Neutrophil (primary cell): ENCODE data around the gene DNAJC17.

Source experiments
- H3K27ac ChIP-seq: fragments of 200-600 bp; sonication (generic); 2 replicates; pipeline ENCODE4 v1.5.1; 2016; ENCODE audit warnings: mild to moderate bottlenecking, moderate library complexity
- H3K27me3 ChIP-seq: fragments of 200-600 bp; sonication (generic); 2 replicates; pipeline ENCODE4 v1.6.0; 2016; ENCODE audit warnings: mild to moderate bottlenecking
- H3K36me3 ChIP-seq: fragments of 200-600 bp; sonication (generic); 2 replicates; pipeline ENCODE4 v1.5.1; 2017
- H3K4me1 ChIP-seq, 2 experiments: fragments of 200-600 bp in 1 of 2; sonication (generic) in 1 of 2; 1 replicate in 1 of 2; 2 replicates in 1 of 2; pipeline versions ENCODE4 v1.5.1 to v1.6.1; 2013 to 2016; ENCODE audit warnings: low read depth in 1 of 2, low read length in 1 of 2, mild to moderate bottlenecking in 1 of 2, moderate library complexity in 1 of 2; ENCODE audit not compliant: control insufficient read depth in 1 of 2, insufficient read depth in 1 of 2
- H3K4me3 ChIP-seq, 2 experiments: fragments of 200-600 bp in 1 of 2; sonication (generic) in 1 of 2; 1 replicate in 1 of 2; 2 replicates in 1 of 2; pipeline ENCODE4 v1.5.1; 2013 to 2016; ENCODE audit warnings: low read depth in 1 of 2, low read length in 1 of 2, mild to moderate bottlenecking in 1 of 2, moderate library complexity in 1 of 2
- H3K9me3 ChIP-seq: fragments of 200-600 bp; sonication (generic); 2 replicates; pipeline ENCODE4 v1.5.1; 2016
- CTCF ChIP-seq: fragments of 200-600 bp; sonication (generic); IDR thresholded peaks from 2 replicates; pipeline ENCODE4 v1.5.1; 2016; ENCODE audit warnings: antibody characterized with exemption

DNAJC17 gene

GRCh38 chr15:40739854-40740253 lies 67.4 kb downstream of the DNAJC17 start:
- no peak overlapping the region for H3K4me3 ChIP-seq
- H3K4me1 ChIP-seq: no peaks in the 10 kb centered on the region
- peaks cover 83% of the 10 kb centered on the region for H3K36me3 ChIP-seq
- no peak for TF ChIP-seq CTCF
- no peaks in the 10 kb centered on the region for H3K9me3 ChIP-seq
- no peaks in the 10 kb centered on the region for H3K27me3 ChIP-seq
- no peak overlapping the region for H3K27ac ChIP-seq

DNA sequence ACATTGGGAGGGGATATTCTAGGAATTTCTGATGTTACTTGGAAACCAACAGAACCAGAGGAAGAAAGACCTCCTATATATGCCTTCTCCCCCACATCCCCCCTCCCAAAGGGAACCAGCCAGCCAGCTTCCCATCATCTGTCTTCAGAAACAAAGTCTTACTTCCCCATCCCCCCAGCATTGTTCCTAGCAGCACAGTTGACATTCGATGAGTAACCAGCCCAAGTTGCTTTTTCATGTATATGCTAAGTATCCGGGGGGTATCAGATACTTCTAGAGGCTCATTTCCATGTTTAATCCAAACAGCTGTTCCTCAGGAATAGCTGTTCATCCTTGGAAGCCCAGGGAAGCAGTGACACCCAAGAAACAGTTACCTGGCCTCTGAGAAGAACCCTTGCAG lies 68.2 kb downstream of the DNAJC17 start:
- no peak for TF ChIP-seq CTCF
- H3K4me1 ChIP-seq: no peaks in the 10 kb centered on the region
- peaks cover 84% of the 10 kb centered on the region for H3K36me3 ChIP-seq
- no peaks in the 10 kb centered on the region for H3K9me3 ChIP-seq
- H3K27me3 ChIP-seq: no peaks in the 10 kb centered on the region
- H3K4me3 ChIP-seq: no peak overlapping the region
- no peak overlapping the region for H3K27ac ChIP-seq

DNA sequence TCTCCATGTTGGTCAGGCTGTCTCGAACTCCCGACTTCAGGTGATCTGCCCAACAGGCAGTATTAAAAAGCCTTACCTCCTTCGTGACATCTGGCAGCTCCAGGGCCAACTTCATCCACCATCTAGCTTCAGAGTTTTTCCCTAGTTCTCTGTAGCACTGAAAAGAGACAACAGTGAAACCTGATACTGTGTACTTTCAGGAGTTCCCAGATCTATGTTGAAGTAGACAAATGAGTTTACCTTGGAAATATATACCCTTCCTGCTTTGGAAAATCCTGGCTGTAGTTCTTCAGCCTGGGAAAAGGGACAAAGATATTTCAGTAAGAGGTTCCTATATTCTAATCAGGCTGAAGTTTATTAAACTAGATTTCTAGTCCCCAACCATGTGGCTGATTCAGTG lies 70.2 kb downstream of the DNAJC17 start:
- Histone ChIP-seq H3K4me3 (no peak overlapping the region), H3K36me3 (peaks cover 87% of the 10 kb centered on the region), H3K9me3 (no peaks in the 10 kb centered on the region), H3K4me1 (no peaks in the 10 kb centered on the region), H3K27me3 (no peaks in the 10 kb centered on the region), H3K27ac (no peak overlapping the region)
- no peak for TF ChIP-seq CTCF

DNA sequence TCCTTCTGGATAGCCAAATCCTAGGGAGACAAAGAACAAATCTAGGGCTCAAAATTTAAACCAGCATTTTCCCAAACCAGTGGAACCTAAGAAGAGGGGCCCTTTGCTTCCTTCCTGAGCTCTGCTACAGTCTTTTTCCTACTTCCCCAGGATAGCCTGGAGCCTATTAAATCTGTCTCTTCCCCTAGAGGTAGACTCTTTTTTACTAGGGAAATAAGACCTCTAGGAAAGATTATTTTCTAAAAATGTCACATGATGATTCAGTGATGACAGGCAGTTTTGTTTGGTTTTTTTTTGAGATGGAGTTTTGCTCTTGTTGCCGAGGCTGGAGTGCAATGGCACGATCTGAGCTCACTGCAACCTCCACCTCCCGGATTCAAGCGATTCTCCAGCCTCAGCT lies 70.7 kb downstream of the DNAJC17 start:
- Histone ChIP-seq H3K36me3 (peaks cover 89% of the 10 kb centered on the region), H3K4me3 (no peak overlapping the region), H3K27ac (no peak overlapping the region), H3K27me3 (no peaks in the 10 kb centered on the region), H3K4me1 (no peaks in the 10 kb centered on the region), H3K9me3 (no peaks in the 10 kb centered on the region)
- TF ChIP-seq CTCF: no peak

GRCh38 chr15:40731034-40731433 lies 76.2 kb downstream of the DNAJC17 start:
- peaks cover 61% of the 10 kb centered on the region for H3K36me3 ChIP-seq
- H3K27ac ChIP-seq: no peak overlapping the region
- H3K4me3 ChIP-seq: no peak overlapping the region
- H3K27me3 ChIP-seq: no peaks in the 10 kb centered on the region
- H3K4me1 ChIP-seq: no peaks in the 10 kb centered on the region
- no peaks in the 10 kb centered on the region for H3K9me3 ChIP-seq
- no peak for TF ChIP-seq CTCF

DNA sequence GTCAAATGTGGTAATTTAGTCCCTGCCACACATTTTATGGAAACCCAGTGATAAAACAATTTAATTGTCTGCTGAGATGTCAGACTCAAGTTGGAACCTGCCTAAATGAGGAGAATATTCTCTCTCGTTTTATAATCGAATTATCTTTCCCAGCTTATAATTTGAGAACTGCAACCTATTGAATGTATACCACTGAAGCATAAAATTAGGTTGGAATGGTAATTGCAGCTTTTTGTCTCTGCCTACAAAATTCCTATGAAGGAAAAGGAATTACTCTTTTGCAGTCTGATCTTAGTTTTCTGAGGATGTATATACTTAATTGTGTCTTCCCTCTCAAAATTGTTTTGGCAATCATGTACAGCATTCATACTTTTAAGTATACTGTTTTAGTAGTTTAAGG lies 83.4 kb downstream of the DNAJC17 start:
- Histone ChIP-seq H3K4me1 (no peaks in the 10 kb centered on the region), H3K27me3 (no peaks in the 10 kb centered on the region), H3K36me3 (peaks cover 25% of the 10 kb centered on the region), H3K27ac (no peak overlapping the region), H3K4me3 (no peak overlapping the region), H3K9me3 (no peaks in the 10 kb centered on the region)
- no peak for TF ChIP-seq CTCF
